HG03342 (cell line): Measurements from ENCODE around the gene ACSL4.
"Not testable (repeated sequence)": the region's sequence is repeated elsewhere in the genome, so short reads cannot be mapped to it uniquely, and the experiment has no call there.

ENCODE experiments used
- ATAC-seq: cut with Tn5 transposase; IDR thresholded peaks from one replicate; pipeline ENCODE4 v1.9.1; 2021; ENCODE audit warnings: mild to moderate bottlenecking, moderate library complexity; ENCODE audit not compliant: unreplicated experiment

Gene ACSL4

DNA sequence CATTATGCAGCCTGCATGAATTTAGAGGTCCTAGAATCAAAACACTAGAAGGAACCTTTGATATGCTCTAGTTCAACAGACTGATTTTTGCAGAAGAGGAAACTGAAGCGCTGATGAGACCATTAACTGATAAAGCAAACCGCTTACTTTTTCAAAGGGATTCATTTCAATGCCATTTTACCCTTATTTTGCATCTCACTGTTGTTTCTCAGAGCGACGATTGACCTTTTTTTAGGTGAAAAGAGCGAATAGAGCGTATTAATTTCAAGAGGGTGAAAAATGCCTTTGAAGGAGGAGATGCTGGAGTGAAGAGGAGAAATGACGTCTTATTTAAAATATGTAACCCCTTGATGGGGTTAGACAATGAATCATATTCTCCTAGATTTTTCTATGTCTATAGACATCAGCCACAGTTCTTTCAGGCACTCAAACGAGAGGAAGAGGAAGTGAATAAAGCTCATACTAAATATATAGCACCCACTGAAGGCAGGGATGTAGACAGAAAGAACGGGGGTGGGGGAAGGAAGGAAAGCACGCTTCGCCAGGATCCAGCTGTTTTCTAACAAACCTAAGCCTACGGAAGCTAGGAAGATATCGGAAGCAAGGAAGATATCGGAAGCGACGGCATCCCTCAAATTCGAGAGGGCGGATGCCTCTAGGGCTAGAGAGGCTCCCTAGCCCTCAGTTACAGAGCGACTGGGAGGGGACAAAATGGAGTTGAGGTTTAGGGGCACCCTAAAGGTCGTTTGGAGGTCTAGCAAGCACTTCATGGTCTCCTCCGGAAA, 848 bp downstream of the ACSL4 start:
- ATAC-seq, result peak; percentile 31

DNA sequence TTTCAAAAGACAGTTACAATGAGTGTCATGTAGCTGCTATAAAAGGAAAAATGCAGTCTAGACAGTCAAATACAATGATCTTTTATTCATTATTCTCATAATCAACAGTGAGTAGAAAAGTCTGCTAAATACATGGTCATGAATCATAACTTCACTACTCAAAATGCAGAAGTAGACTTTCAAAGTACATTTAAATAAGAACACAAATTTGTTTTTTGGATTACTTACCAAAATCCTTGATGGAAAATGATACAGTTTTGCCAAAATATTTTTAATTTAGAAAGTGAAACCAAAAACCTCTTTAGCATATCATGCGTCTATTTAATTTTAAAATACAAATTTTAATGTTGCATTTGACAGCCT, 4.9 kb downstream of the ACSL4 start:
- ATAC-seq, result no peak

DNA sequence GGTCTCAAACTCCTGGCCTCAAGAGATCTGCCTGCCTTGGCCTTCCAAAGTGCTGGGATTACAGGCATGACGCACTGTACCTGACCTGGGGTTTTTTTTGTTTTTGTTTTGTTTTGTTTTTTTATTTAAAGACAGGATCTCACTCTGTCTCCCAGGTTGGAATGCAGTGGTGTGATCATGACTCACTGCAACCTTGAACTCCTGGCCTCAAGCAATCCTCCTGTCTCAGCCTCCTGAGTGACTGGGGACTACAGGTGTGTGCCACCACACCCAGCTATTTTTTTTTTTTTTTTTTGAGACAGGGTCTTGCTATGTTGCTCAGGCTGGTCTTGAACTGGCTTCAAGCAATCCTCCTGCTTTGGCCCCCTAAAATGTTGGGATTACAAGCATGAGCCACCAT, 8.1 kb downstream of the ACSL4 start:
- not testable (repeated sequence) for ATAC-seq

DNA sequence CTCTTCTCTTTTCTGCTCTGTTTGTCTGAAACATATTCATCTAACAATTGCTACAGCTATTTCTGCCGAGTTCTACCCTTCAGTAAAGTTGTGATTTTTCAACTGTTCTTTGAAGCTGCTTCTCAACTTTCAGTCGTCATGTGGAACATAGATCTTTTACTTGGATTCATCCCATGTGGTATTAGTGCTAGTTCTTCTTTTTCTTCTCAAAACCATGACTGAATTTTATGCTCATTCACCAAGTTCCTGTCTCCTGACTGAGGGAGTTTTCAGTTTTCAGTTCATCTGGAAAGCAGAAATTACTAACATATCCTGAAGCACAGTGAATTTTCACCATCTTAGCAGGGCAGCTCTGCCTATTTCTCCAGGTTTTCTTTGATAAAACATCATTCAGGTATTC, 12.1 kb downstream of the ACSL4 start:
- ATAC-seq, result no peak

DNA sequence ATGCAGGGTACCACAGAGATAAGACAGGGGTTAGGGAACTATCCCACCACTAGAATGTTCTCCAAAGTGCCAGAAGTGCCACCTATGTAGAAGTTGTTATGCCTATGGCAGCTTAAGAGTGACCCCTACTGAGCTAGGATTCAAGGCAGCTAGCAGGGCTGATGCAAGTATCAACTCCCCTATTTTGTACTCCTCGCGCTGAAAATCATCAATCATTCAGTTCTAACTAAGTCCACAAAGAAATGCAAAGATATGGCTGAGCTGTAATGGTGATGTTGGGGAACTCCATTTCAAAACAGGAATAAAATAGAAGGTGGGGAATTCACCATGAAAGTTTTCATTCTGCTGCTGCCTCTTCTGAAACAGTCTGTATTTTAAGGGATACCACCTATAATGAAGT, 13.8 kb downstream of the ACSL4 start:
- ATAC-seq, result no peak

DNA sequence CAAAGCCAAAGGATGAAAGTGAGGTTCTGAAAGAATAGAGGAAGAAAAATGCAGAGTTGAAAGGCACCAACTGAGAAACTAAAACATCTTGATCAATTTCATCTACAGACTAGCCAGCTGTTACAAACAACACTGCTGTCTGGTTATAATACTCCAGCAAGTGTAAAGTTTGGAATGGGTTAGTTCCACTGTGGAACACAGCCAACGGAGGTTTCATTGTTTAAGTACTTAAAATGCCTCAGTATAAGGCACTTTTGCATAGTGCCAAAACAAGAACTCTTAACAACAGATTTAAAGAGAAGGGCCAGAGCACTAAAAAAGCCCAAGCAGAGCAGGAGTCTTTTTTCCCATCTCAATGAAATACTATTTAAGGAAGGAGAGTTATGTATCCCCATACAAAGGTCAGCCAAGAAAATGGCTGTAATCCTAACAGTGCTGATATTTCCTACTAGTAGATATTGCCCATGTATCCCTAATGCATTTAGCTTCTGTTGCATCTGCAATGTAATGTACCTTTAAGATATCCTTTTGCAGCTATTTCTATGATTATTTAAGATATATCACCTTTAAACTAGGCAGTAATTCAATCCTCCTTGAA, 16.5 kb downstream of the ACSL4 start:
- ATAC-seq, result no peak

DNA sequence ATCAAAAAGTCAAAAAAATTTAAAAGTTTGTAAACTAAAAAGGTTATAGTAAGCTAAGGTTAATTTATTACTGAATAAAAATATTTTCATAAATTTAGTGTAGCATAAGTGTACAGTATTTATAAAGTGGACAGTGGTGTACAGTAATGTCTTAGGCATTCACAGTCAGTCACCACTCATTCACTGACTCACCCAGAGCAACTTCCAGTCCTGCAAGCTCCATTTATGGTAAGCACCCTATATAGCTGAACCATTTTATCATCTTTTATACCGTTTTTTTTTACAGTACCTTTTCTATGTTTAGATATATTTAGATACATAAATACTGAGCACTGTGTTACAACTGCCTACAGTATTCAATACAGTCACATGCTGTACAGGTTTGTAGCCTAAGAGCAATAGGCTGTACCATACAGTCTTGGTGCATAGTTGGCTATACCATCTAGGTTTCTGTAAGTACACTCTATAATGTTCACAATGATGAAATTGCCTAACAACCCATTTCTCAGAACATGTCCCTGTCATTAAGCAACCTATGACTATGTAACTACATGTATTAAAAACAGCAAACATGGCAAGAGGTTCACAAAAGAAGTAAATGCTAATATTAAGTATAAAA, 18.6 kb downstream of the ACSL4 start:
- no peak for ATAC-seq

DNA sequence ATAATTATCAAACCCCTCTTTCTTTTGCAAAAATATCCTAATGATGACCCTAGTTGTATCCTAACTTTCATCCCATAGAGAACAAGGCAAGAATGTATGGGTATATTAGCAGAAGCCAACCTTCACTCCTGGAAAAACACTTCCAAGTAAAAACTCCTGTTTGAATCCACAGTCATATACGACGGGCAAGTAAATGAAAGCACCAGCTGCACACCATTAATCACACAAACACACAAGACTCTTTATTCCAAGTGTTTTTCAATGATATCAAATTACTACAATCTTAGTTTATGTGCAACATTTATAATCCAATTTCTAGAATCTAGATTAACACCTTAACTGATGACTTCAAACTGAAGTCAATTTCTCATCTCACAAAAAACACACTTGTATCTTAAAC, 22.9 kb downstream of the ACSL4 start:
- ATAC-seq, result no peak

DNA sequence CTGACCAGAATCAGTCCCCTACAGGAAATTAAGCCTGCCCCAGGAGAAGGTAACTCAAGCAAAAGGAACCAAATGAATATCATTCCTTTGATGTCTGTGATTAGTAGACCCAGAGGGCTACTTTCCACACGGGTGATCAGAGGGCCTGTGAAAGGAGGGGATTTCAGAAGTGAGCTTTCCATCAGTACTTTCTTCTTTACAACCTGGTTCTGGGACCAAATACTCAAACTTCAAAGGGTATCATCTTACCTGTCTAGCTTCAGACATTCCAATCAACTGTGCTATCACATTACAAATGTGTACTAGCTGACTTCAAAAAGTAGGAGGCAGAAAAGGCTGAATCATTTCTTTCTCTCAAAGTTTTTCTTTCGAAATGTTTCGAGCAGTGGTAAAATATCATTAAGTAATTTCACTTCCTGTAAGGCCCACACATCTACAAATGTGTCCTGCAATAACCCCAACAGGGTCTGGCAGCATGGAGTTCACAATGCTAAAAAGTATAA, 23.9 kb downstream of the ACSL4 start:
- ATAC-seq, result peak; percentile 68

DNA sequence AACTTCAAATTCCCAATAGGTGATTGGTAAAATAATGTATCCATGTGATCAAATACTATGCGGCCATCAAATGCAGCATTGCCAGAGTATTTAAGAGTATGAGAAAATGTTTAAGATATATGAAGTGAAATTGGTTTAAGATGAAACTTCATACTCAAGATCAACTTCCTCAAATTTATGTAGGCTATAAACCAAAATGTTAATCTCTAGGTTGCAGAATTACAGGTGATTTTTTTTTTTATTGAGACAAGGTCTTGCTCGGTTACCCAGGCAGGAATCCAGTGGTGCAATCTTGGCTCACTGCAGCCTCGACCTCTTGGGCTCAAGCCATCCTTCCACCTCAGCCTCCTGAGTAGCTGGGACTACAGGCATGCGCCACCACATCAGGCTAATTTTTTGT, 25.3 kb downstream of the ACSL4 start:
- ATAC-seq, result no peak

DNA sequence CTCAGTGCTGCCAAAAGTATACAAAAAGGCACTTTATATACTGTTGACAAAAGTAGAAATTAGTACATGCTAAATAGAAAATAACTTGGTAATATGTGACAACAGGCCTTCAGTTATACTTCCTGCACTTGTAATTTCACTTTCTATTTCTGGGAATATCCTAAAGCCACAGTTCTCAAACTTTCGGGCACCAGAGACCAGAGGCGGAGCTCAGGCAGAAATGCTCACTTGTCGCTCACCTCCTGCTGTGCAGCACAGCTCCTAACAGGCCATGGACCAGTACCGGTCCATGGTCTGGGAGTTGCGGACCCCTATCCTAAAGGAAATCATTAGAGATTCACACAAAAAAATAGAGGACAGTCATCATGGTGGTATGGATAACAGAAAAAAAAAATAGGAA, 25.7 kb downstream of the ACSL4 start:
- ATAC-seq, result no peak

DNA sequence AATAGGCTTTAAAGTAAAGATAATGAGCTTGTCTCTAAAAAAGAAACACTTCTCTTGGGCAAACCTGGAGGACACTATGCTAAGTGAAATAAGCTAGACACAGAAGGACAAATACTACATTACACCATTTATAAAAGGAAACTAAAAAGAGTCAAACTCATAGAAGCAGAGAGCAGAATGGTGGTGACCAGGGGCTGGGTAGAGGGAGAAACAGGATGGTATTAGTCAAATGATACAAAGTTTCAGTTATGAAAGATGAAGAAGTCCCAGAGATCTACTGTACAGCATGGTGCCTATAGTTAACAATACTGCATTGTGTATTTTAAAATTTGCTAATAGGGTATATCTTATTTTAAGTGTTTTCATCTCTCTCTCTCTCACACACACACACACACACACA, 28.5 kb downstream of the ACSL4 start:
- peak; percentile 69 for ATAC-seq

DNA sequence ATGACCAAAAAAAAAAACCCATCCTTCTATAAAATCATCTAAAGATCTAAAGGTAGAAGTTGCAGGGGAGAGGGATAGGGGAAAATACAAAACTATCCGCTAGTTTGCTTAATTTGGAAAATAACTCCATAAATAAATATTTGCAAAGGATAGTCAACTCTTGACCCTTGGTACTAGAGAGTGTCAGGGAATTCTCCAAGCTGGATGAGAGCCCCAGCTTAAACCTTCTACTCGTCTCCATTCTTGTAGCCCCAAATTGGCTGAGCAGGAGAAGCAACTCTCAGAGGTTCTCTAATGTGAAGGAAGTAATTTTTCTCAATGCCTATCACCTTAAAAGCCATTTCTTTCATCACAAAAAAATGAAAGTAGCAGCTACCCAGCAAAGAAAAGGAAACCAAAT, 35.2 kb downstream of the ACSL4 start:
- no peak for ATAC-seq

DNA sequence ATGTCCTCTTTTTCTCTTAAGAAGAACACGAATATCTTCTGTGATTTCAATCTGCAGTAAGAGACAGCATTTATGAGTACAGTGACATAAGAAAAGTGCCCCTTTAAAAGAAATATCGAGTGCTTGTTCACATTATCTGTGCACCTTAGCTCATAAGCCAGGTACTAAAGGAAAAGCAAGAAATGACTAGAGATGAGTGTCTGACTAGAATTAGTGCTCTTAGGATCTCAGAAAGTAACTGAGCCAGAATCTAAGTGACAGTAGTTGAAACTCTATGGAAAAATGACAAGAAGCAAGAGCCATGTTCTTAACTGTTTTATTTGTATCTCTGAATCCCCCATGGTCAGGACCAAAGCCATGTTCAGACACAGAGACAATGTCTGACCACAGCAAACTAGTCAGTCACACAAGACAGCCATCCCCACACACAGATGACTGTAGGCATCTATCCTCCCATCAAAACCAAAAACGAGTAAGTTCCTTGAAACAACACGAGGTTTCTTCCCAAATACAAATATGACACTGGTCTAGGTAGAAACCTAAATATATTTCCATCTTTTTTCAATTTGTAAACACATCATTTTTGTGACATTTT, 36.8 kb downstream of the ACSL4 start:
- ATAC-seq, result no peak

DNA sequence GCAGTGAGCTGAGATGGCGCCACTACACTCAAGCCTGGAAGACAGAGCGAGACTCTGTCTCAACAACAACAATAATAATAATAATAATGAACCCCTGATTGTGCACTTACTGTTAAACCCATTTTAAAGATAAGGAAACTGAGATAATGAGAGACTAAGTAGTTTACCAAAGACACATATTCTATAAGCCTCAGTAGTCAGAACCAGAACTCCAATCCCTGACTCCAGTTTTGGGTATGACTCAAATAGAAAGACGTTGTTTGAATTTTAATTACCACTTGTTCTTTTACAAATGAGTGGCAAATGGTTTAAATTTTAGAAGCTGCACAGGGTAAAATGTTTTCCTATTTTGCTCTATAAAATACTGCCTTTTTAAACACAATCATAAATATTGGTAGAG, 37.4 kb downstream of the ACSL4 start:
- ATAC-seq, result no peak

DNA sequence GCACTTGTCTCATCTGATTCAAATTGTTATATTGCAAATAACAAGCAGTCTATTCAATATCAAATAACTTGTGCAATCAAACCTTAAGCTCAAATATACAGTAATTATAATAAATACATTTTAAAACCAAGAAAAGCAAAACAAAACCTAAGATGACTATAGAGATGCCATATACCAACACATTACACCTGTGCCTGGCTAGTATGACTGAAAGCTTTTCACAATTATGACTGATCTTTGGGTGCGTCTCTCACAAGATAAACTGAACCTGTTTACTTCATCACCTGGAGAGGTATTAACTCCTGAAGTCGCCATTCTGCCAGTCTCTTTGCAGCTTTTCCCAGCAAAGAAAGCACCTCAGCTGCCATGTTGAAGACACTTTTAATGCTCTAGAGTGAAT, 41.3 kb downstream of the ACSL4 start:
- ATAC-seq, result no peak

DNA sequence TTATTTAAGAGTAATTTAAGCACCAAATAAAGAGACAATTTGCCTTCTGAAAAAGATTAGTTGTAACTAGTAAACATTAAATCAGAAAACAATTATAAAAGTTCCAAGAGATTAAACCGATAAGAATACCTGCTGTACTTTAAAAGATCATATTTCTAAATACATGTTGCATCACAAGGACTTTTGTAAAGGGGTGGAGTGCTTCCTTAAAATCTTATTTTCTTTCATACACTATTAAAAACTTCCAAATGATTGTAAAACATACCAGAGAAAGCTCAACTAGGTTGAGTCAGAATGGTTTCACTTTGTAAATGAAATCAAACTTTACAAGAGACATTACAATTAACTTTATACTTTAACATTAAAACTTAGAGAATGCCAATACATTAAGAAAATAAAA, 41.8 kb downstream of the ACSL4 start:
- ATAC-seq, result no peak

DNA sequence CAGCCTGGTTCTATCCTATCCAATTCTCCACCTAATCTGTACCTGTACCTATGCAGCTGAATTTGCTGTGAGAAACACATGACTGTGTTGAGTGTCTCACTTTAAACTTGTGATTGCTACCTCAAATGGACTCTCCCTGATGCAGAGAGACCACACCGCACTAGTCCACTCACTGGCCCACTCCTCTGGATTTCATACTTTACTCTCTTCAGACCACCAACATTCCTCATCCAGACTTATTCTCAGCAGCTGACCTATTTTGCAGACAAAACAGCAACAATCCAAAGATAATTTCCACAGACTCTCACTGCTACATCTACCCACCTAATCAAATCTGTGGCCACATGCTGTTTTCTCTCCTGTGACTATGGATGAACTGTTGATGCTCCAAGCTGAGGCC, 45.2 kb downstream of the ACSL4 start:
- no peak for ATAC-seq

DNA sequence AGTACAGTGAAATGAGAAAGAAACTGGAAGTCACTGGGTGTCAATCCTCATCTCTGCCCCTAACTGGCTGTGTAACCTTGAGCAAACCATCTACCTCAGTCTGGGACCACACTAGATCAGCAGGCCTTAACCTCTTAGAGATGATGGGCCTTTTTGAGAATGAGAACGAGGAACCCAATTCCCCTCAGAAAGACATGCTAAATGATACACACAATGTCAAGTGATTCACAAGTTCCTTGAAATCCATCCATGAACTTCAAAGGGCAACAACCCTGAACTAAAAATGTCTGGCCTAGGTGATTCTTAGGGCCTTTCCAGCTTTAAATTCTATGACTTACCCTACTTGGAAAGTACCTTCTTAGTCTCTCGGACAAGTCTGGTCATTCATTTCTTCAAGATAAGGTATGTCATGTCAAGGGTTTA, 47.4 kb downstream of the ACSL4 start:
- no peak for ATAC-seq

DNA sequence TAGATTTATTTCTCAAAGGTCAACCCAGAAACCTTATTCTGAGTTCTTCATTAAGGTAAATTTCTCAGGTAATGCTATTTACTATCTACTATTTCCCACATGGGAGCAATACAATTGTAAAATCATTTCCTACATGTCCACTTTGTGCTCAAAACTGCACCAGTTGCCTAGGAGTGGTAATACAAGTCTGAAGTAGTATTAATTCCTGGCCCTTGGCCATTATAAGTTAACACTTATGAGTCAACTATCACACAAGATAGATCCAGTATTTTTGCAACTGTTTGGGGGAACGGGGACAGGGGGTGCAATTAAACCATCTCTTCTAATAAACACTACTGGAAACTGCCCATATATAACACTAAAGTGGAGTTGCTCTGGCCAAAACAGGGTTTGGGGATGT, 48.9 kb downstream of the ACSL4 start:
- ATAC-seq, result no peak

DNA sequence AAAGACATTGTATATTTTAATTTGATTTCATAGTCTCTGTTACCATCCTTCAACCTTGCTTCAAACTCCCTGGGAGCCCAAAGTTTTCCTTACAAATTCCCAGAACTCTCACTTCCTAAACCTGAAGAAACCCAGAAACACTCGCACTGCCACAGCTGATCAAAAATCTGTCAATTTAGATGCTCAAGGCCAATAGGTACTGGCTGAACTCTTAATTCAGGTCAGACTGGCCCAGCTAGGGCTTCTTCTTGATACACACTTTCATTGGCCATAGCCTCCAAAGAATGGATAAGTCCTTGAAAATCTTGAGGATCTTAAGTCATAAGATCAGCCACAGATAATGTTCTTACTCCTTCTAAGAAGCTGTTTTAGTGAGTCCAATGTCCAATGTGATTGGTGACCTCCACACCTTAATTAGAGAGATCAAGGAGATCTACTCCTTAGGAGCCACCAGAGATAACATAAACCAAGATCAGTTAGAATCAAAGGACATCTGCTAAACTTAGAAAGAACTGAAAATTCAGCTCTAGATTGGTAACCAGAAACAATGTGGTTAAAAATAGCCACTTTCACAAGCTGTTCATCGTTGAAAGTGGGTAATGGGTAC, 51.5 kb downstream of the ACSL4 start:
- no peak for ATAC-seq
